WTC11 (cell line): Measurements from ENCODE around the gene IGSF11.

ENCODE experiments used
- CBFB ChIP-seq: sonication (generic); formaldehyde crosslinking; IDR thresholded peaks from 2 replicates; pipeline ENCODE4 v1.8.1; 2022; ENCODE audit warnings: mild to moderate bottlenecking, low read depth, missing genetic modification reagents
- CTCF ChIP-seq: fragments of 200-600 bp; IDR thresholded peaks from 2 replicates; pipeline ENCODE4 v1.8.0; 2022; ENCODE audit warnings: antibody characterized with exemption
- TEAD4 ChIP-seq: sonication (generic); formaldehyde crosslinking; IDR thresholded peaks from 2 replicates; pipeline ENCODE4 v1.8.0; 2022; ENCODE audit warnings: mild to moderate bottlenecking, missing genetic modification reagents

- peak; percentile 71 for TF ChIP-seq CTCF
- no peak for TF ChIP-seq TEAD4 (CRISPR knock-in tag)
- no peak for TF ChIP-seq CBFB
Measured at GRCh38 chr3:118882353-118882947, 152.2 kb downstream of the IGSF11 start.
